ENCODE measurements around the gene SEMA4B.

GRCh38 chr15:90171623-90172022 lies 29.5 kb upstream of the SEMA4B start:
- TF ChIP-seq, protein P1, sequence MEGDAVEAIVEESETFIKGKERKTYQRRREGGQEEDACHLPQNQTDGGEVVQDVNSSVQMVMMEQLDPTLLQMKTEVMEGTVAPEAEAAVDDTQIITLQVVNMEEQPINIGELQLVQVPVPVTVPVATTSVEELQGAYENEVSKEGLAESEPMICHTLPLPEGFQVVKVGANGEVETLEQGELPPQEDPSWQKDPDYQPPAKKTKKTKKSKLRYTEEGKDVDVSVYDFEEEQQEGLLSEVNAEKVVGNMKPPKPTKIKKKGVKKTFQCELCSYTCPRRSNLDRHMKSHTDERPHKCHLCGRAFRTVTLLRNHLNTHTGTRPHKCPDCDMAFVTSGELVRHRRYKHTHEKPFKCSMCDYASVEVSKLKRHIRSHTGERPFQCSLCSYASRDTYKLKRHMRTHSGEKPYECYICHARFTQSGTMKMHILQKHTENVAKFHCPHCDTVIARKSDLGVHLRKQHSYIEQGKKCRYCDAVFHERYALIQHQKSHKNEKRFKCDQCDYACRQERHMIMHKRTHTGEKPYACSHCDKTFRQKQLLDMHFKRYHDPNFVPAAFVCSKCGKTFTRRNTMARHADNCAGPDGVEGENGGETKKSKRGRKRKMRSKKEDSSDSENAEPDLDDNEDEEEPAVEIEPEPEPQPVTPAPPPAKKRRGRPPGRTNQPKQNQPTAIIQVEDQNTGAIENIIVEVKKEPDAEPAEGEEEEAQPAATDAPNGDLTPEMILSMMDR (IDR thresholded peaks at IDR 0.05) = no peak
- TF ChIP-seq POLR2A (IDR thresholded peaks at IDR 0.05) = no peak

Data from body of pancreas (tissue), 4 donors.